Measurements from ENCODE around the gene CPXM1. TPM values are rescaled to one million over a fixed set of nuclear protein-coding genes. Genes with fewer than 3 reads are reported as not detected.

CPXM1 gene
- total and polyA plus RNA-seq, 3 experiments from 2014 or later: 0.46 to 0.71 TPM; not detected in 1

- Mint-ChIP-seq H3K9me3 (peaks cover 0 to 2% (median 0%) of the 10 kb centered on the region in 5 donors), H3K4me1 (peaks cover 19 to 23% (median 20%) of the 10 kb centered on the region in 3 donors), H3K27me3 (peaks cover 51 to 71% of the 10 kb centered on the region in 2 donors), H3K27ac (peak overlapping the region in 1 of 8 donors; percentile 40), H3K4me3 (peak overlapping the region in 1 of 7 donors; percentile 15), H3K36me3 (peaks cover 0 to 3% (median 2%) of the 10 kb centered on the region in 3 donors)
- ChIA-PET POLR2A (no interaction called here), CTCF (no interaction called here)
- Histone ChIP-seq H3K27ac (ENCODE audit: low read depth, low read length) (no peak overlapping the region), H3K4me1 (ENCODE audit: insufficient read depth, low read length) (peaks cover 12% of the 10 kb centered on the region), H3K9me3 (ENCODE audit: low read length) (no peaks in the 10 kb centered on the region), H3K27me3 (ENCODE audit: insufficient read depth, low read length, poor library complexity, severe bottlenecking) (peaks cover 20% of the 10 kb centered on the region), H3K36me3 (ENCODE audit: insufficient read depth, low read length) (no peaks in the 10 kb centered on the region), H3K4me3 (ENCODE audit: low read length) (no peak overlapping the region)
- DNase-seq: no peak
These were observed 3.8 kb upstream of the CPXM1 start for GRCh38 chr20:2804041-2804828.

- Mint-ChIP-seq H3K36me3 (peaks cover 0 to 2% (median 0%) of the 10 kb centered on the region in 3 donors), H3K9me3 (peaks cover 0 to 4% (median 1%) of the 10 kb centered on the region in 5 donors), H3K27ac (peak overlapping the region in 1 of 8 donors; percentile 54), H3K4me1 (peaks cover 19 to 28% (median 26%) of the 10 kb centered on the region in 3 donors), H3K4me3 (peak overlapping the region; percentile 49 to 84 (median 80)), H3K27me3 (peaks cover 52 to 74% of the 10 kb centered on the region in 2 donors)
- no peak for DNase-seq
- CTCF ChIA-PET: no interaction called here
- Histone ChIP-seq H3K4me1 (ENCODE audit: insufficient read depth, low read length) (peaks cover 12% of the 10 kb centered on the region), H3K36me3 (ENCODE audit: insufficient read depth, low read length) (no peaks in the 10 kb centered on the region), H3K27ac (ENCODE audit: low read depth, low read length) (peak overlapping the region; percentile 9), H3K9me3 (ENCODE audit: low read length) (no peaks in the 10 kb centered on the region), H3K4me3 (ENCODE audit: low read length) (peak overlapping the region; percentile 34), H3K27me3 (ENCODE audit: insufficient read depth, low read length, poor library complexity, severe bottlenecking) (peaks cover 28% of the 10 kb centered on the region)
- POLR2A ChIA-PET: no interaction called here
These were observed 880 bp upstream of the CPXM1 start for GRCh38 chr20:2801286-2801728.

- H3K27ac ChIP-seq (ENCODE audit: low read depth, low read length): no peak overlapping the region
- peaks cover 49 to 71% of the 10 kb centered on the region in 2 donors for H3K27me3 Mint-ChIP-seq
- H3K27me3 ChIP-seq (ENCODE audit: insufficient read depth, low read length, poor library complexity, severe bottlenecking): peaks cover 28% of the 10 kb centered on the region
- DNase-seq: peak in 1 of 5 donors; percentile 30
- H3K9me3 ChIP-seq (ENCODE audit: low read length): no peaks in the 10 kb centered on the region
- peak overlapping the region; percentile 80 to 92 (median 85) for H3K4me3 Mint-ChIP-seq
- peaks cover 0 to 2% (median 0%) of the 10 kb centered on the region in 3 donors for H3K36me3 Mint-ChIP-seq
- CTCF ChIA-PET: interaction anchor here (1.1 to 1.2 kb wide), 2 partner anchors 22 to 73 kb away, joined by 3 read pairs; partner anchors contain the start of gene PTPRA
- POLR2A ChIA-PET: no interaction called here
- peak overlapping the region; percentile 50 for H3K4me3 ChIP-seq (ENCODE audit: low read length)
- H3K36me3 ChIP-seq (ENCODE audit: insufficient read depth, low read length): no peaks in the 10 kb centered on the region
- peaks cover 0 to 4% (median 1%) of the 10 kb centered on the region in 5 donors for H3K9me3 Mint-ChIP-seq
- H3K4me1 ChIP-seq (ENCODE audit: insufficient read depth, low read length): peaks cover 12% of the 10 kb centered on the region
- H3K27ac Mint-ChIP-seq: peak overlapping the region in 1 of 8 donors; percentile 49
- H3K4me1 Mint-ChIP-seq: peaks cover 19 to 26% (median 25%) of the 10 kb centered on the region in 3 donors
These were observed 523 bp downstream of the CPXM1 start for GRCh38 chr20:2799688-2800520.

GRCh38 chr20:2799271-2799670 is 1.2 kb downstream of the CPXM1 start:
- Histone ChIP-seq H3K27ac (ENCODE audit: low read depth, low read length) (no peak overlapping the region), H3K4me1 (ENCODE audit: insufficient read depth, low read length) (peaks cover 12% of the 10 kb centered on the region), H3K27me3 (ENCODE audit: insufficient read depth, low read length, poor library complexity, severe bottlenecking) (peaks cover 28% of the 10 kb centered on the region), H3K4me3 (ENCODE audit: low read length) (peak overlapping the region; percentile 50), H3K36me3 (ENCODE audit: insufficient read depth, low read length) (no peaks in the 10 kb centered on the region), H3K9me3 (ENCODE audit: low read length) (no peaks in the 10 kb centered on the region)
- H3K4me1 Mint-ChIP-seq: peaks cover 19 to 26% (median 25%) of the 10 kb centered on the region in 3 donors
- ChIA-PET CTCF (interaction anchor here (1.1 to 1.2 kb wide), 2 partner anchors 22 to 74 kb away, joined by 3 read pairs; partner anchors contain the start of gene PTPRA), POLR2A (no interaction called here)
- no peak overlapping the region for H3K27ac Mint-ChIP-seq
- peaks cover 0 to 2% (median 0%) of the 10 kb centered on the region in 3 donors for H3K36me3 Mint-ChIP-seq
- peak overlapping the region in 6 of 7 donors; percentile 7 to 92 (median 86) for H3K4me3 Mint-ChIP-seq
- H3K9me3 Mint-ChIP-seq: peaks cover 0 to 4% (median 1%) of the 10 kb centered on the region in 5 donors
- DNase-seq: peak in 1 of 5 donors; percentile 32
- H3K27me3 Mint-ChIP-seq: peaks cover 50 to 74% of the 10 kb centered on the region in 2 donors

- peaks cover 19 to 26% (median 25%) of the 10 kb centered on the region in 3 donors for H3K4me1 Mint-ChIP-seq
- H3K27me3 Mint-ChIP-seq: peaks cover 48 to 72% of the 10 kb centered on the region in 2 donors
- peak overlapping the region in 6 of 7 donors; percentile 7 to 92 (median 82) for H3K4me3 Mint-ChIP-seq
- H3K27ac Mint-ChIP-seq: no peak overlapping the region
- peak in 1 of 5 donors; percentile 30 for DNase-seq
- peaks cover 0 to 4% (median 1%) of the 10 kb centered on the region in 5 donors for H3K9me3 Mint-ChIP-seq
- ChIA-PET POLR2A (no interaction called here), CTCF (interaction anchor here (1.1 to 1.2 kb wide), 2 partner anchors 23 to 74 kb away, joined by 3 read pairs; partner anchors contain the start of gene PTPRA)
- Histone ChIP-seq H3K4me3 (ENCODE audit: low read length) (no peak overlapping the region), H3K27me3 (ENCODE audit: insufficient read depth, low read length, poor library complexity, severe bottlenecking) (peaks cover 30% of the 10 kb centered on the region), H3K9me3 (ENCODE audit: low read length) (no peaks in the 10 kb centered on the region), H3K36me3 (ENCODE audit: insufficient read depth, low read length) (no peaks in the 10 kb centered on the region), H3K27ac (ENCODE audit: low read depth, low read length) (no peak overlapping the region), H3K4me1 (ENCODE audit: insufficient read depth, low read length) (peaks cover 12% of the 10 kb centered on the region)
- H3K36me3 Mint-ChIP-seq: peaks cover 0 to 2% (median 0%) of the 10 kb centered on the region in 3 donors
These were observed 1.6 kb downstream of the CPXM1 start for GRCh38 chr20:2798814-2799213.

- ChIA-PET CTCF (interaction anchor here (1.1 kb wide), 1 partner anchor 75 kb away, joined by 3 read pairs; the partner anchor contains the start of gene PTPRA), POLR2A (no interaction called here)
- Mint-ChIP-seq H3K36me3 (peaks cover 0 to 2% (median 0%) of the 10 kb centered on the region in 3 donors), H3K27me3 (peaks cover 45 to 72% of the 10 kb centered on the region in 2 donors), H3K9me3 (peaks cover 0 to 4% (median 1%) of the 10 kb centered on the region in 5 donors), H3K4me1 (peaks cover 19 to 26% (median 25%) of the 10 kb centered on the region in 3 donors), H3K4me3 (no peak overlapping the region), H3K27ac (no peak overlapping the region)
- Histone ChIP-seq H3K9me3 (ENCODE audit: low read length) (no peaks in the 10 kb centered on the region), H3K4me3 (ENCODE audit: low read length) (no peak overlapping the region), H3K27me3 (ENCODE audit: insufficient read depth, low read length, poor library complexity, severe bottlenecking) (peaks cover 34% of the 10 kb centered on the region), H3K4me1 (ENCODE audit: insufficient read depth, low read length) (peaks cover 12% of the 10 kb centered on the region), H3K36me3 (ENCODE audit: insufficient read depth, low read length) (no peaks in the 10 kb centered on the region), H3K27ac (ENCODE audit: low read depth, low read length) (no peak overlapping the region)
- no peak for DNase-seq
These were observed 2.2 kb downstream of the CPXM1 start for GRCh38 chr20:2798095-2798805.
